ENCODE data around the gene OTUD4. TPM values are rescaled to one million over a fixed set of nuclear protein-coding genes. Genes with fewer than 3 reads are reported as not detected.

The OTUD4 gene
- total RNA-seq, 1 experiment from 2014 or later = 13.6 TPM

GRCh38 chr4:145217349-145217748, 37.0 kb upstream of the OTUD4 start:
- ATAC-seq (no peak), DNase-seq (no peak)
- Histone ChIP-seq H3K9me2 (replicated peaks; ENCODE audit: low read length) (no peaks in the 10 kb centered on the region), H2AFZ (ENCODE audit: low read length) (no peak overlapping the region), H3K27ac (ENCODE audit: low read length) (no peak overlapping the region), H3K36me3 (ENCODE audit: low read depth, low read length) (no peaks in the 10 kb centered on the region), H3K4me1 (ENCODE audit: insufficient read depth, low read length) (no peaks in the 10 kb centered on the region), H3K4me3 (ENCODE audit: low read length) (no peak overlapping the region), H3K4me2 (ENCODE audit: low read length) (no peak overlapping the region), H3K9ac (ENCODE audit: low read length) (no peak overlapping the region), H3K79me2 (ENCODE audit: low read length) (no peaks in the 10 kb centered on the region), H3K27me3 (ENCODE audit: low read length) (peaks cover 3% of the 10 kb centered on the region; the same call in 1 of the 2 replicates), H3F3A (ENCODE audit: low read length, unreplicated experiment) (no peaks in the 10 kb centered on the region), H4K20me1 (ENCODE audit: low read length) (no peaks in the 10 kb centered on the region), H3K9me3 (ENCODE audit: low read length) (no peaks in the 10 kb centered on the region)
- BruUV-seq (replicated peaks) = no TSS peak
- ChIA-PET POLR2A (ENCODE audit: unreplicated experiment) (no interaction called here), CTCF (interaction anchor here (0.6 to 0.9 kb wide), 4 partner anchors 32 to 722 kb away, joined by 4 to 6 read pairs (median 6); no protein-coding TSS in a partner anchor)
- TF ChIP-seq EZH2phosphoT487 (IDR thresholded peaks at IDR 0.05; ENCODE audit: borderline replicate concordance, low read length) (no peak), EZH2 (IDR thresholded peaks at IDR 0.05; ENCODE audit: low read length, unreplicated experiment) (no peak), CTCF (conservative IDR thresholded peaks at IDR 0.05; ENCODE audit: low read depth, low read length) (no peak)
- intact Hi-C loops (cut with micrococcal nuclease) = loop anchor here (5.0 kb wide), 1 partner anchor 340 kb away; no protein-coding TSS in a partner anchor

- Histone ChIP-seq H3K27me3 (ENCODE audit: low read length) (peaks cover 3% of the 10 kb centered on the region; the same call in 1 of the 2 replicates), H3K36me3 (ENCODE audit: low read depth, low read length) (no peaks in the 10 kb centered on the region), H2AFZ (ENCODE audit: low read length) (no peak overlapping the region), H3K4me3 (ENCODE audit: low read length) (no peak overlapping the region), H3K27ac (ENCODE audit: low read length) (no peak overlapping the region), H3K4me2 (ENCODE audit: low read length) (no peak overlapping the region), H3K9me2 (replicated peaks; ENCODE audit: low read length) (no peaks in the 10 kb centered on the region), H4K20me1 (ENCODE audit: low read length) (no peaks in the 10 kb centered on the region), H3K9me3 (ENCODE audit: low read length) (no peaks in the 10 kb centered on the region), H3K79me2 (ENCODE audit: low read length) (no peaks in the 10 kb centered on the region), H3K4me1 (ENCODE audit: insufficient read depth, low read length) (no peaks in the 10 kb centered on the region), H3F3A (ENCODE audit: low read length, unreplicated experiment) (no peaks in the 10 kb centered on the region), H3K9ac (ENCODE audit: low read length) (no peak overlapping the region)
- no TSS peak for BruUV-seq (replicated peaks)
- TF ChIP-seq CTCF (conservative IDR thresholded peaks at IDR 0.05; ENCODE audit: low read depth, low read length) = peak; percentile 89
- no peak for TF ChIP-seq EZH2 (IDR thresholded peaks at IDR 0.05; ENCODE audit: low read length, unreplicated experiment)
- peak; percentile 61 for DNase-seq
- CTCF ChIA-PET = interaction anchor here (0.6 to 1.1 kb wide), 6 partner anchors 9 to 720 kb away, joined by 3 to 11 read pairs (median 4); no protein-coding TSS in a partner anchor
- intact Hi-C loops (cut with micrococcal nuclease) = loop anchor here (1.0 to 5.0 kb wide), 3 partner anchors 341 to 401 kb away; no protein-coding TSS in a partner anchor
- no peak for ATAC-seq
- POLR2A ChIA-PET (ENCODE audit: unreplicated experiment) = interaction anchor here (0.5 to 0.7 kb wide), 4 partner anchors 17 to 964 kb away, joined by 3 to 6 read pairs (median 4); no protein-coding TSS in a partner anchor
Measured at GRCh38 chr4:145216535-145216934, 36.1 kb upstream of the OTUD4 start.

GRCh38 chr4:145213245-145213644, 32.9 kb upstream of the OTUD4 start:
- Histone ChIP-seq H3K27me3 (ENCODE audit: low read length) (no peaks in the 10 kb centered on the region), H3K4me2 (ENCODE audit: low read length) (no peak overlapping the region), H3K4me3 (ENCODE audit: low read length) (no peak overlapping the region), H3K4me1 (ENCODE audit: insufficient read depth, low read length) (no peaks in the 10 kb centered on the region), H3K9ac (ENCODE audit: low read length) (no peak overlapping the region), H4K20me1 (ENCODE audit: low read length) (no peaks in the 10 kb centered on the region), H3K9me2 (replicated peaks; ENCODE audit: low read length) (no peaks in the 10 kb centered on the region), H2AFZ (ENCODE audit: low read length) (no peak overlapping the region), H3K79me2 (ENCODE audit: low read length) (no peaks in the 10 kb centered on the region), H3K9me3 (ENCODE audit: low read length) (no peaks in the 10 kb centered on the region), H3K27ac (ENCODE audit: low read length) (no peak overlapping the region), H3K36me3 (ENCODE audit: low read depth, low read length) (no peaks in the 10 kb centered on the region), H3F3A (ENCODE audit: low read length, unreplicated experiment) (no peaks in the 10 kb centered on the region)
- ChIA-PET CTCF (no interaction called here), POLR2A (ENCODE audit: unreplicated experiment) (no interaction called here)
- BruUV-seq (replicated peaks) = no TSS peak
- TF ChIP-seq EZH2phosphoT487 (IDR thresholded peaks at IDR 0.05; ENCODE audit: borderline replicate concordance, low read length) (no peak), EZH2 (IDR thresholded peaks at IDR 0.05; ENCODE audit: low read length, unreplicated experiment) (no peak), CTCF (conservative IDR thresholded peaks at IDR 0.05; ENCODE audit: low read depth, low read length) (no peak)
- intact Hi-C loops (cut with micrococcal nuclease) = loop anchor here (5.0 kb wide), 1 partner anchor 61 kb away; no protein-coding TSS in a partner anchor
- DNase-seq = no peak
- no peak for ATAC-seq
